Measurements from ENCODE around the gene RFX3. TPM values are rescaled to one million over a fixed set of nuclear protein-coding genes. Genes with fewer than 3 reads are reported as not detected.

Gene RFX3
- total RNA-seq, 1 experiment from 2014 or later = 9.9 TPM

GRCh38 chr9:3177936-3178335, 347.9 kb downstream of the RFX3 start:
- TF ChIP-seq, protein P1, sequence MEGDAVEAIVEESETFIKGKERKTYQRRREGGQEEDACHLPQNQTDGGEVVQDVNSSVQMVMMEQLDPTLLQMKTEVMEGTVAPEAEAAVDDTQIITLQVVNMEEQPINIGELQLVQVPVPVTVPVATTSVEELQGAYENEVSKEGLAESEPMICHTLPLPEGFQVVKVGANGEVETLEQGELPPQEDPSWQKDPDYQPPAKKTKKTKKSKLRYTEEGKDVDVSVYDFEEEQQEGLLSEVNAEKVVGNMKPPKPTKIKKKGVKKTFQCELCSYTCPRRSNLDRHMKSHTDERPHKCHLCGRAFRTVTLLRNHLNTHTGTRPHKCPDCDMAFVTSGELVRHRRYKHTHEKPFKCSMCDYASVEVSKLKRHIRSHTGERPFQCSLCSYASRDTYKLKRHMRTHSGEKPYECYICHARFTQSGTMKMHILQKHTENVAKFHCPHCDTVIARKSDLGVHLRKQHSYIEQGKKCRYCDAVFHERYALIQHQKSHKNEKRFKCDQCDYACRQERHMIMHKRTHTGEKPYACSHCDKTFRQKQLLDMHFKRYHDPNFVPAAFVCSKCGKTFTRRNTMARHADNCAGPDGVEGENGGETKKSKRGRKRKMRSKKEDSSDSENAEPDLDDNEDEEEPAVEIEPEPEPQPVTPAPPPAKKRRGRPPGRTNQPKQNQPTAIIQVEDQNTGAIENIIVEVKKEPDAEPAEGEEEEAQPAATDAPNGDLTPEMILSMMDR (conservative IDR thresholded peaks at IDR 0.05) = no peak
- Mint-ChIP-seq H3K36me3 (ENCODE audit: insufficient read depth in 1 of 3, low read depth in 3 of 3) (no peaks in the 10 kb centered on the region), H3K4me3 (no peak overlapping the region), H3K9me3 (no peaks in the 10 kb centered on the region), H3K4me1 (peaks cover 15 to 20% of the 10 kb centered on the region in 2 experiments), H3K27ac (no peak overlapping the region), H3K27me3 (ENCODE audit: low read depth) (peaks cover 37% of the 10 kb centered on the region)
- Histone ChIP-seq H3K4ac (ENCODE audit: low read depth, low read length) (no peak overlapping the region), H3K27me3 (ENCODE audit: insufficient read depth, low read length) (peaks cover 4% of the 10 kb centered on the region; the same call in 1 of the 2 replicates), H2BK12ac (ENCODE audit: insufficient read length, low read depth, low read length) (no peak overlapping the region), H3K9ac (ENCODE audit: extremely low read depth, insufficient read length, low read length) (no peak overlapping the region), H4K8ac (replicated peaks; ENCODE audit: insufficient read length, low read depth, low read length) (no peak overlapping the region), H3K14ac (ENCODE audit: insufficient read depth, low read length) (no peak overlapping the region), H4K5ac (ENCODE audit: insufficient read length, low read depth, low read length) (no peak overlapping the region), H2AK5ac (ENCODE audit: insufficient read length, low read length) (no peak overlapping the region), H3K79me1 (ENCODE audit: insufficient read depth, low read depth, low read length, poor library complexity, severe bottlenecking) (no peaks in the 10 kb centered on the region), H3K18ac (ENCODE audit: insufficient read length, low read depth, low read length) (no peak overlapping the region), H3K27ac (ENCODE audit: insufficient read length, low read depth, low read length) (no peak overlapping the region), H2BK120ac (ENCODE audit: low read depth, low read length, poor library complexity, severe bottlenecking) (no peak overlapping the region), H3K23ac (ENCODE audit: insufficient read length, low read depth, low read length) (no peak overlapping the region), H4K91ac (ENCODE audit: insufficient read length, low read depth, low read length) (no peak overlapping the region), H3K9me3 (ENCODE audit: control insufficient read depth, low read depth, low read length) (no peaks in the 10 kb centered on the region), H3K4me1 (ENCODE audit: insufficient read depth, low read length) (no peaks in the 10 kb centered on the region), H3T11ph (ENCODE audit: low read length) (no peak overlapping the region), H3K79me2 (ENCODE audit: insufficient read depth, low read length) (no peaks in the 10 kb centered on the region), H4K20me1 (ENCODE audit: control insufficient read depth, insufficient read depth, insufficient read length) (no peaks in the 10 kb centered on the region), H3K23me2 (ENCODE audit: insufficient read length, low read depth, low read length, poor library complexity, severe bottlenecking) (peaks cover 13% of the 10 kb centered on the region), H3K4me2 (ENCODE audit: insufficient read depth, insufficient read length, low read length) (no peak overlapping the region), H2AFZ (ENCODE audit: low read length) (no peak overlapping the region), H2BK15ac (ENCODE audit: low read depth, low read length) (no peak overlapping the region), H3K56ac (ENCODE audit: insufficient read length, low read depth, low read length) (no peak overlapping the region), H2BK20ac (ENCODE audit: low read depth, low read length, poor library complexity, severe bottlenecking) (no peak overlapping the region), H2BK5ac (ENCODE audit: insufficient read length, low read length) (no peak overlapping the region)
- WGBS (ENCODE audit: extremely low coverage, insufficient read length, low lambda C conversion rate) = no CpG with 5 or more reads among the region's 1 CpG
- no peak for DNase-seq

Measured in H9 (cell line).